HepG2 (cell line): ENCODE results near the gene WBP1. TPM values are rescaled to one million over a fixed set of nuclear protein-coding genes. Genes with fewer than 3 reads are reported as not detected.

ENCODE experiments used
- AHR ChIP-seq: IDR thresholded peaks from 2 replicates; pipeline ENCODE4 v1.6.1; 2018; ENCODE audit warnings: missing genetic modification reagents, missing compliant biosample characterization
- FOXK2 ChIP-seq: fragments of 450-650 bp; IDR thresholded peaks from 2 replicates; pipeline ENCODE4 v1.6.1; 2016
- HMG20B ChIP-seq: conservative IDR thresholded peaks from 2 replicates; pipeline ENCODE4 v1.6.1; 2016; ENCODE audit warnings: missing genetic modification reagents, missing compliant biosample characterization
- KMT2A ChIP-seq: sonication (generic); formaldehyde crosslinking; IDR thresholded peaks from 2 replicates; pipeline ENCODE4 v1.4.0; 2020; ENCODE audit warnings: missing genetic modification reagents
- MLLT10 ChIP-seq: sonication (generic); formaldehyde crosslinking; IDR thresholded peaks from 2 replicates; pipeline ENCODE4 v1.4.0; 2020; ENCODE audit warnings: missing genetic modification reagents
- NRL ChIP-seq: sonication (generic); formaldehyde crosslinking; IDR thresholded peaks from 2 replicates; pipeline ENCODE4 v1.5.0; 2020; ENCODE audit warnings: missing genetic modification reagents, mild to moderate bottlenecking, moderate library complexity, borderline replicate concordance
- SAFB2 ChIP-seq: sonication (generic); formaldehyde crosslinking; IDR thresholded peaks from 2 replicates; pipeline ENCODE4 v1.5.1; 2020; ENCODE audit warnings: missing genetic modification reagents, low read depth, mild to moderate bottlenecking, borderline replicate concordance
- SMAD3 ChIP-seq: sonication (generic); formaldehyde crosslinking; IDR thresholded peaks from 2 replicates; pipeline ENCODE4 v1.4.0; 2020; ENCODE audit warnings: missing genetic modification reagents
- SMAD9 ChIP-seq: sonication (generic); formaldehyde crosslinking; IDR thresholded peaks from 2 replicates; pipeline ENCODE4 v1.5.1; 2020; ENCODE audit warnings: mild to moderate bottlenecking, missing genetic modification reagents
- SP5 ChIP-seq: IDR thresholded peaks from 2 replicates; pipeline ENCODE4 v1.6.1; 2016; ENCODE audit warnings: low read depth, borderline replicate concordance
- ZBTB1 ChIP-seq: sonication (generic); formaldehyde crosslinking; IDR thresholded peaks from 2 replicates; pipeline ENCODE4 v1.4.0; 2020; ENCODE audit warnings: missing genetic modification reagents, borderline replicate concordance
- ZKSCAN5 ChIP-seq: sonication (generic); formaldehyde crosslinking; IDR thresholded peaks from 2 replicates; pipeline ENCODE4 v1.5.1; 2020; ENCODE audit warnings: mild to moderate bottlenecking, missing genetic modification reagents
- ZNF34 ChIP-seq: sonication (generic); formaldehyde crosslinking; IDR thresholded peaks from 2 replicates; pipeline ENCODE4 v1.4.0; 2020; ENCODE audit warnings: mild to moderate bottlenecking, missing genetic modification reagents, borderline replicate concordance
- ZNF7 ChIP-seq: IDR thresholded peaks from 2 replicates; pipeline ENCODE4 v1.6.1; 2016; ENCODE audit warnings: missing biosample characterization, missing genetic modification reagents
- ZNF841 ChIP-seq: sonication (generic); formaldehyde crosslinking; IDR thresholded peaks from 2 replicates; pipeline ENCODE4 v1.8.1; 2023; ENCODE audit warnings: missing genetic modification reagents, borderline replicate concordance
- ZSCAN25 ChIP-seq: sonication (generic); formaldehyde crosslinking; IDR thresholded peaks from 2 replicates; pipeline ENCODE4 v1.8.0; 2022; ENCODE audit warnings: mild to moderate bottlenecking, missing genetic modification reagents
- polyA plus RNA-seq, 8 experiments: library from polyadenylated mRNA; depleted of rRNA in 3 of 8; stranded (reverse) in 7 of 8; unstranded in 1 of 8; fragments of >200 nt; fragmentation: Illumina TruSeq in 4 of 8; extraction: Trizol in 4 of 8; gene quantifications; 2 replicates each; pipeline versions ENCODE4 v1.2.1 to v1.2.3, GENCODE V29; 2011 to 2016; ENCODE audit warnings: low read depth in 4 of 8, missing spikeins in 1 of 8, mixed read lengths in 1 of 8; ENCODE audit not compliant: insufficient read depth in 1 of 8
- total RNA-seq, 5 experiments: library from RNA; depleted of rRNA; stranded (reverse); fragments of >200 nt; fragmentation: Illumina TruSeq; extraction: Trizol; gene quantifications; 2 replicates each; pipeline ENCODE4 v1.2.3, GENCODE V29; 2016; ENCODE audit warnings: low read depth in 1 of 5
- TF ChIP-seq, protein P1 (sequence below): sonication (generic); formaldehyde crosslinking; IDR thresholded peaks from 2 replicates; pipeline ENCODE4 v1.4.0; 2020; ENCODE audit warnings: missing genetic modification reagents, borderline replicate concordance
- TF ChIP-seq, protein P2 (sequence below): IDR thresholded peaks from 2 replicates; pipeline ENCODE4 v1.6.1; 2016; ENCODE audit warnings: mild to moderate bottlenecking, missing biosample characterization, missing genetic modification reagents
- TF ChIP-seq, protein P3 (sequence below): sonication (generic); formaldehyde crosslinking; IDR thresholded peaks from 2 replicates; pipeline ENCODE4 v1.4.0; 2020; ENCODE audit warnings: low read depth, mild to moderate bottlenecking, missing genetic modification reagents
- TF ChIP-seq, protein P4 (sequence below): sonication (generic); formaldehyde crosslinking; IDR thresholded peaks from 2 replicates; pipeline ENCODE4 v1.8.1; 2023; ENCODE audit warnings: mild to moderate bottlenecking, missing genetic modification reagents, borderline replicate concordance
- TF ChIP-seq, protein P5 (sequence below): sonication (generic); formaldehyde crosslinking; IDR thresholded peaks from 2 replicates; pipeline ENCODE4 v1.5.1; 2020; ENCODE audit warnings: missing genetic modification reagents, mild to moderate bottlenecking, borderline replicate concordance
- TF ChIP-seq, protein P6 (sequence below): sonication (generic); formaldehyde crosslinking; IDR thresholded peaks from 2 replicates; pipeline ENCODE4 v1.4.0; 2020; ENCODE audit warnings: mild to moderate bottlenecking, missing genetic modification reagents

Gene WBP1
- total and polyA plus RNA-seq, 2 of the 13 experiments (the other 11 are each of a cell fraction or from before 2014, with no cell fraction given): 38.8 to 85.7 TPM

DNA sequence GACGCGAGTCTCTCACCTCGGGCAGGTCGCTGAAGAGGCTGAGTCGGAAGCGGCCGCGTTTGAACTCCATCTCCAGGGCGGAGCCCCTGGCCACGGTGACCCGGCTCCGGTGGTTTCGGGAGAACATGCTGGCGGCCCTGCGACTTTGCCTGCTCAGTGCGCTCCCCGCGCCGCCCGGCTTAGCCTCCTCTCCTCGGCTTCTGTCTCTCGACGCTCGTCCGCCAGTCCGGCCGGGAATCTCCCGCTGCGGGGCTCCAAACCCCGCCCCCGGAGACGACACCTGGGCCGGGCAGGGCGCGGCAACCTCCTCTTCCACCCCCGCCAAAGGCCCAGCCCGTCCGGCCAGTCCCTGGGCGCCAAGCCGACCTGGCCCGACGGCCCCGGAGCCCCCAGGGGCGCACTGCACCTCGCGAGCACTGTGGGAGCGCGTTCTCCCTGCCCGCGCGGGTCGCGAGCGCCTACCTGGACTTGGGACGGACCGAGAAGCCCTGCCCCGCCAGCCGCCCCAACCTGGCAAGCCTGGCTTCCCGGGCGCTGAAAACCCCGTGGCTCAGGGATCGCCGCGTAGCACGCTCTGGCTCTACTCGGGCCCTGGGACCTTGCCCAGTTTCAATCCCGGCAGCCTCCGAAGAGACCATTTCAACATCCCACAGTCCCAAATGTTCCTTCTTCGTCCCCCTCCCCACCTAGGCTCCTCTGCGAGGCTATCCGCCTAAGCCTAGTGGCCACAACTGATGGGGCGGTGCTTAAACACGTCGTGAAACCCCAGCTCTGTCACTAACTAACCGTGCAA, 16.4 kb upstream of the WBP1 start, which contains the start of gene RTKN (continued):
- peak; percentile 94 for TF ChIP-seq SAFB2 (CRISPR knock-in tag)
- TF ChIP-seq, protein P1, sequence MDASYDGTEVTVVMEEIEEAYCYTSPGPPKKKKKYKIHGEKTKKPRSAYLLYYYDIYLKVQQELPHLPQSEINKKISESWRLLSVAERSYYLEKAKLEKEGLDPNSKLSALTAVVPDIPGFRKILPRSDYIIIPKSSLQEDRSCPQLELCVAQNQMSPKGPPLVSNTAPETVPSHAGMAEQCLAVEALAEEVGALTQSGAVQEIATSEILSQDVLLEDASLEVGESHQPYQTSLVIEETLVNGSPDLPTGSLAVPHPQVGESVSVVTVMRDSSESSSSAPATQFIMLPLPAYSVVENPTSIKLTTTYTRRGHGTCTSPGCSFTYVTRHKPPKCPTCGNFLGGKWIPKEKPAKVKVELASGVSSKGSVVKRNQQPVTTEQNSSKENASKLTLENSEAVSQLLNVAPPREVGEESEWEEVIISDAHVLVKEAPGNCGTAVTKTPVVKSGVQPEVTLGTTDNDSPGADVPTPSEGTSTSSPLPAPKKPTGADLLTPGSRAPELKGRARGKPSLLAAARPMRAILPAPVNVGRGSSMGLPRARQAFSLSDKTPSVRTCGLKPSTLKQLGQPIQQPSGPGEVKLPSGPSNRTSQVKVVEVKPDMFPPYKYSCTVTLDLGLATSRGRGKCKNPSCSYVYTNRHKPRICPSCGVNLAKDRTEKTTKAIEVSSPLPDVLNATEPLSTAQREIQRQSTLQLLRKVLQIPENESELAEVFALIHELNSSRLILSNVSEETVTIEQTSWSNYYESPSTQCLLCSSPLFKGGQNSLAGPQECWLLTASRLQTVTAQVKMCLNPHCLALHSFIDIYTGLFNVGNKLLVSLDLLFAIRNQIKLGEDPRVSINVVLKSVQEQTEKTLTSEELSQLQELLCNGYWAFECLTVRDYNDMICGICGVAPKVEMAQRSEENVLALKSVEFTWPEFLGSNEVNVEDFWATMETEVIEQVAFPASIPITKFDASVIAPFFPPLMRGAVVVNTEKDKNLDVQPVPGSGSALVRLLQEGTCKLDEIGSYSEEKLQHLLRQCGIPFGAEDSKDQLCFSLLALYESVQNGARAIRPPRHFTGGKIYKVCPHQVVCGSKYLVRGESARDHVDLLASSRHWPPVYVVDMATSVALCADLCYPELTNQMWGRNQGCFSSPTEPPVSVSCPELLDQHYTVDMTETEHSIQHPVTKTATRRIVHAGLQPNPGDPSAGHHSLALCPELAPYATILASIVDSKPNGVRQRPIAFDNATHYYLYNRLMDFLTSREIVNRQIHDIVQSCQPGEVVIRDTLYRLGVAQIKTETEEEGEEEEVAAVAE: peak; percentile 14; the same call in 1 of the 2 replicates
- TF ChIP-seq HMG20B: no peak; the same call in 1 of the 2 replicates
- TF ChIP-seq ZKSCAN5 (CRISPR knock-in tag): no peak; the same call in 1 of the 2 replicates
- TF ChIP-seq, protein P2, sequence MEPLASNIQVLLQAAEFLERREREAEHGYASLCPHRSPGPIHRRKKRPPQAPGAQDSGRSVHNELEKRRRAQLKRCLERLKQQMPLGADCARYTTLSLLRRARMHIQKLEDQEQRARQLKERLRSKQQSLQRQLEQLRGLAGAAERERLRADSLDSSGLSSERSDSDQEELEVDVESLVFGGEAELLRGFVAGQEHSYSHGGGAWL (CRISPR knock-in tag): peak; percentile 80
- 0 out of 2 replicates have a peak, but pooled peaks have one; percentile 70 for TF ChIP-seq MLLT10 (CRISPR knock-in tag)
- no peak; the same call in 1 of the 2 replicates for TF ChIP-seq AHR (CRISPR knock-in tag)
- TF ChIP-seq, protein P3, sequence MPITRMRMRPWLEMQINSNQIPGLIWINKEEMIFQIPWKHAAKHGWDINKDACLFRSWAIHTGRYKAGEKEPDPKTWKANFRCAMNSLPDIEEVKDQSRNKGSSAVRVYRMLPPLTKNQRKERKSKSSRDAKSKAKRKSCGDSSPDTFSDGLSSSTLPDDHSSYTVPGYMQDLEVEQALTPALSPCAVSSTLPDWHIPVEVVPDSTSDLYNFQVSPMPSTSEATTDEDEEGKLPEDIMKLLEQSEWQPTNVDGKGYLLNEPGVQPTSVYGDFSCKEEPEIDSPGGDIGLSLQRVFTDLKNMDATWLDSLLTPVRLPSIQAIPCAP: no peak
- TF ChIP-seq SMAD3 (CRISPR knock-in tag): peak; percentile 80
- TF ChIP-seq FOXK2: no peak
- no peak for TF ChIP-seq ZNF841 (CRISPR knock-in tag)
- no peak for TF ChIP-seq ZBTB1
- TF ChIP-seq NRL (CRISPR knock-in tag): no peak; the same call in none of the 2 replicates
- peak; percentile 79 for TF ChIP-seq SP5 (CRISPR knock-in tag)
- TF ChIP-seq, protein P4, sequence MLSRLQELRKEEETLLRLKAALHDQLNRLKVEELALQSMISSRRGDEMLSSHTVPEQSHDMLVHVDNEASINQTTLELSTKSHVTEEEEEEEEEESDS (CRISPR knock-in tag): peak; percentile 80
- no peak for TF ChIP-seq ZNF7
- TF ChIP-seq, protein P5, sequence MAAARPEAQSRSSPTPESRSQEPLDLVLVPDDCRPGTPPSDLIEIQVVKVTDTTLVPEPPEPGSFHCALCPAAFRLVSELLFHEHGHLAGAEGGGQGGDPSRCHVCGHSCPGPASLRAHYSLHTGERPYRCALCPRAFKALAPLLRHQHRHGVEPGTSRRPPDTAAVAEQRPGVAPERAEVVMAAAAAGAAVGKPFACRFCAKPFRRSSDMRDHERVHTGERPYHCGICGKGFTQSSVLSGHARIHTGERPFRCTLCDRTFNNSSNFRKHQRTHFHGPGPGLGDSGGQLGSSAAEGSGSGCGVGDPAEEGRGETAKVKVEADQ (CRISPR knock-in tag): peak; percentile 99
- TF ChIP-seq ZSCAN25 (CRISPR knock-in tag): peak; percentile 43
- peak; percentile 93 for TF ChIP-seq ZNF34 (CRISPR knock-in tag)
- TF ChIP-seq, protein P6, sequence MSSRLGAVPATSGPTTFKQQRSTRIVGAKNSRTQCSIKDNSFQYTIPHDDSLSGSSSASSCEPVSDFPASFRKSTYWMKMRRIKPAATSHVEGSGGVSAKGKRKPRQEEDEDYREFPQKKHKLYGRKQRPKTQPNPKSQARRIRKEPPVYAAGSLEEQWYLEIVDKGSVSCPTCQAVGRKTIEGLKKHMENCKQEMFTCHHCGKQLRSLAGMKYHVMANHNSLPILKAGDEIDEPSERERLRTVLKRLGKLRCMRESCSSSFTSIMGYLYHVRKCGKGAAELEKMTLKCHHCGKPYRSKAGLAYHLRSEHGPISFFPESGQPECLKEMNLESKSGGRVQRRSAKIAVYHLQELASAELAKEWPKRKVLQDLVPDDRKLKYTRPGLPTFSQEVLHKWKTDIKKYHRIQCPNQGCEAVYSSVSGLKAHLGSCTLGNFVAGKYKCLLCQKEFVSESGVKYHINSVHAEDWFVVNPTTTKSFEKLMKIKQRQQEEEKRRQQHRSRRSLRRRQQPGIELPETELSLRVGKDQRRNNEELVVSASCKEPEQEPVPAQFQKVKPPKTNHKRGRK (CRISPR knock-in tag): no peak
- TF ChIP-seq KMT2A (CRISPR knock-in tag): peak; percentile 80
- TF ChIP-seq SMAD9 (CRISPR knock-in tag): no peak
